HepG2 (cell line): Measurements from ENCODE around the gene EPS8L3. TPM values are rescaled to one million over a fixed set of nuclear protein-coding genes. Genes with fewer than 3 reads are reported as not detected.

Experiments used
- DRAP1 ChIP-seq: IDR thresholded peaks from 2 replicates; pipeline ENCODE4 v1.6.1; 2016; ENCODE audit warnings: missing genetic modification reagents, missing compliant biosample characterization
- FOSL2 ChIP-seq: sonication (generic); formaldehyde crosslinking; IDR thresholded peaks from 2 replicates; pipeline ENCODE4 v1.4.0; 2020; ENCODE audit warnings: missing genetic modification reagents
- KLF15 ChIP-seq: sonication (generic); formaldehyde crosslinking; IDR thresholded peaks from 2 replicates; pipeline ENCODE4 v1.8.1; 2023; ENCODE audit warnings: borderline replicate concordance, mild to moderate bottlenecking, inconsistent platforms, missing genetic modification reagents, mixed read lengths
- MATR3 ChIP-seq: sonication (generic); formaldehyde crosslinking; IDR thresholded peaks from 2 replicates; pipeline ENCODE4 v1.4.0; 2020; ENCODE audit warnings: missing genetic modification reagents
- NCOR1 ChIP-seq: fragments of 200-600 bp; sonication (generic); IDR thresholded peaks from 2 replicates; pipeline ENCODE4 v1.7.0; 2017; ENCODE audit warnings: antibody characterized with exemption, low read length, borderline replicate concordance
- PAXIP1 ChIP-seq: sonication (generic); formaldehyde crosslinking; conservative IDR thresholded peaks from 2 replicates; pipeline ENCODE4 v1.4.0; 2020; ENCODE audit warnings: mild to moderate bottlenecking, missing genetic modification reagents, moderate library complexity
- PBX2 ChIP-seq: IDR thresholded peaks from 2 replicates; pipeline ENCODE4 v1.6.1; 2016; ENCODE audit warnings: control low read depth
- RNF2 ChIP-seq: fragments of 450-650 bp; conservative IDR thresholded peaks from 2 replicates; pipeline ENCODE4 v1.6.1; 2016; ENCODE audit warnings: low read depth
- SAP130 ChIP-seq: IDR thresholded peaks from 2 replicates; pipeline ENCODE4 v1.6.1; 2016; ENCODE audit warnings: low read depth
- SOX13 ChIP-seq, 3 experiments: fragments of 450-650 bp in 1 of 3; sonication (generic) in 1 of 3; formaldehyde crosslinking in 1 of 3; IDR thresholded peaks in 2 of 3; conservative IDR thresholded peaks in 1 of 3; 2 replicates each; pipeline versions ENCODE4 v1.5.0 to v1.6.1; 2016 to 2020; ENCODE audit warnings: antibody characterized with exemption in 1 of 3, mild to moderate bottlenecking in 1 of 3, missing compliant biosample characterization in 1 of 3, missing genetic modification reagents in 1 of 3, moderate library complexity in 1 of 3
- TFE3 ChIP-seq: IDR thresholded peaks from 2 replicates; pipeline ENCODE4 v1.6.1; 2016
- THAP9 ChIP-seq: sonication (generic); formaldehyde crosslinking; IDR thresholded peaks from 2 replicates; pipeline ENCODE4; 2020; ENCODE audit warnings: missing genetic modification reagents, mild to moderate bottlenecking, borderline replicate concordance
- ZNF143 ChIP-seq: sonication (generic); formaldehyde crosslinking; IDR thresholded peaks from 2 replicates; pipeline ENCODE4 v1.4.0; 2020; ENCODE audit warnings: missing genetic modification reagents
- ZNF18 ChIP-seq: sonication (generic); formaldehyde crosslinking; IDR thresholded peaks from 2 replicates; pipeline ENCODE4 v1.8.0; 2022; ENCODE audit warnings: mild to moderate bottlenecking, missing genetic modification reagents; ENCODE audit not compliant: insufficient replicate concordance
- ZNF713 ChIP-seq: sonication (generic); formaldehyde crosslinking; IDR thresholded peaks from 2 replicates; pipeline ENCODE4 v1.4.0; 2020; ENCODE audit warnings: mild to moderate bottlenecking, missing genetic modification reagents
- polyA plus RNA-seq, 8 experiments: library from polyadenylated mRNA; depleted of rRNA in 3 of 8; stranded (reverse) in 7 of 8; unstranded in 1 of 8; fragments of >200 nt; fragmentation: Illumina TruSeq in 4 of 8; extraction: Trizol in 4 of 8; gene quantifications; 2 replicates each; pipeline versions ENCODE4 v1.2.1 to v1.2.3, GENCODE V29; 2011 to 2016; ENCODE audit warnings: low read depth in 4 of 8, missing spikeins in 1 of 8, mixed read lengths in 1 of 8; ENCODE audit not compliant: insufficient read depth in 1 of 8
- total RNA-seq, 5 experiments: library from RNA; depleted of rRNA; stranded (reverse); fragments of >200 nt; fragmentation: Illumina TruSeq; extraction: Trizol; gene quantifications; 2 replicates each; pipeline ENCODE4 v1.2.3, GENCODE V29; 2016; ENCODE audit warnings: low read depth in 1 of 5

The EPS8L3 gene
- total and polyA plus RNA-seq, 2 of the 13 experiments (the other 11 are each of a cell fraction or from before 2014, with no cell fraction given): 18.2 to 106 TPM

- TF ChIP-seq PBX2 (CRISPR knock-in tag) (no peak), TFE3 (peak; percentile 48; the same call in 1 of the 2 replicates), MATR3 (no peak), NCOR1 (no peak), THAP9 (CRISPR knock-in tag) (no peak), SAP130 (CRISPR knock-in tag) (peak; percentile 62), FOSL2 (CRISPR knock-in tag) (peak; percentile 44), ZNF18 (CRISPR knock-in tag) (peak; percentile 92), ZNF713 (CRISPR knock-in tag) (no peak), RNF2 (no peak), ZNF143 (CRISPR knock-in tag) (no peak), PAXIP1 (CRISPR knock-in tag) (0 out of 2 replicates have a peak, but pooled peaks have one; percentile 21), KLF15 (no peak), DRAP1 (CRISPR knock-in tag) (0 out of 2 replicates have a peak, but pooled peaks have one; percentile 15), SOX13 (IDR thresholded peaks at IDR 0.05) (no peak), SOX13 (CRISPR knock-in tag; conservative IDR thresholded peaks at IDR 0.05 in 1 of 2, IDR thresholded peaks at IDR 0.05 in 1 of 2) (peak in 1 of 2 experiments; percentile 41; a peak in 1 of 4 replicates)
Observed at GRCh38 chr1:109771712-109772657, 8.3 kb upstream of the EPS8L3 start (continued).
